ENCODE results near the gene MMP28.

The MMP28 gene

DNA sequence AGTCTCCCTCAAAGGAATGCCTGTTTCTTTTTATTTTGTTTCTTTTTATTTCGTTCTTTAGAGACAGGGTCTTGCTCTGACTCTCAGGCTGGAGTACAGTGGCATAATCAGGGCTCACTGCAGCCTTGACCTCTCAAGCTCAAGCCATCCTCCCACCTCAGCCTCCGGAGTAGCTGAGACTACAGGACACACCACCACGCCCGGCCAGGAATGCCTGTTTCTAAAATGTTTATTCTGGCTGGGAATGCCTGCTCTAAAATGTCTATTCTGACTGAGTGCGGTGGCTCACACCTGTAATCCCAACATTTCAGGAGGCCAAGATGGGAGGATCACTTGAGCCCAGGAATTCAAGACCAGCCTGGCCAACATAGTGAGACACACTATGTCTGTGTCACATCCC, 2.5 kb upstream of the MMP28 start:
- no peak for DNase-seq (ENCODE audit: low read depth)

DNA sequence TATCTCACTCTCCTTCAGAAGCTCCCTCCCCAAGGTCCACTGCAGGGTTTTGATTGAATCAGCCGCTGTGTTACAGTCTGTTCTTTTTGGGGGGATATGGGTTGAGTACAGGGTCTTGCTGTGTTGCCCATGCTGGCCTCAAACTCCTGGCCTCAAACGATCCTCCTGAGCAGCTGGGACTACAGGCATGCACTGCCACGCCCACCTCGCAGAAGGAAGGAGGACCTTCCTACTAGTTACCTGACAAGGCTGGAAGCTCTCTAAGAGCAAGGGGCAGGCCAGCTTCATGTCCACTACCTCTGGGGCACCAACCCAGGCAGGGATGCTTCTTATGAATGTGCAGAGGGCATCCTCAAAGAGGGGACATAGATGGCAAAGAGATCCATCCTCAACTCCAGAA, 1.9 kb upstream of the MMP28 start:
- no peak for DNase-seq (ENCODE audit: low read depth)

- DNase-seq (ENCODE audit: low read depth), result no peak
These were observed 1.5 kb upstream of the MMP28 start for GRCh38 chr17:35796942-35797341.

DNA sequence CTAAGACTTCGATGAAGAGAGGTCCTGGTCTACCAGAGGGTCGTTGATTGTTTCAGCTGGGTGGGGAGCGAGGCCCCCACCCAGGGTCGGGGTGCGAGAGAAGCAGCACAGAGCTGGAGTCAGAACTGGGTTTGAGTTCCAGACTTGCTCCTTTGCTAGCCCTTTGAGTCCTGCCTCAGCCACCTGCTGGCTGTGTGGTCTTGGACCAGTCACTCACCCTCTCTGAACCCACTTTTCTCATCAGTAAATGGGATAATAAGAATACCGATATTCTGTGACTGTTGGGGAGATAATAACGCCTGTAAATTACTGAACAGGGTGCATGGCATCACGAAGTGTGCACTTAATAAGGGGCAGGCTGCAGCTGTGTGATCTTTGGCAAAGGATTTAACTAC, 427 bp upstream of the MMP28 start:
- no peak for DNase-seq (ENCODE audit: low read depth)

GRCh38 chr17:35793257-35793656, 2.2 kb downstream of the MMP28 start:
- no peak for DNase-seq (ENCODE audit: low read depth)

- no peak for DNase-seq (ENCODE audit: low read depth)
These were observed 3.6 kb downstream of the MMP28 start for GRCh38 chr17:35791681-35792350.

- DNase-seq (ENCODE audit: low read depth), result no peak
These were observed 4.6 kb downstream of the MMP28 start for GRCh38 chr17:35790841-35791240.

GRCh38 chr17:35788477-35789368, 6.7 kb downstream of the MMP28 start:
- no peak for DNase-seq (ENCODE audit: low read depth)

DNA sequence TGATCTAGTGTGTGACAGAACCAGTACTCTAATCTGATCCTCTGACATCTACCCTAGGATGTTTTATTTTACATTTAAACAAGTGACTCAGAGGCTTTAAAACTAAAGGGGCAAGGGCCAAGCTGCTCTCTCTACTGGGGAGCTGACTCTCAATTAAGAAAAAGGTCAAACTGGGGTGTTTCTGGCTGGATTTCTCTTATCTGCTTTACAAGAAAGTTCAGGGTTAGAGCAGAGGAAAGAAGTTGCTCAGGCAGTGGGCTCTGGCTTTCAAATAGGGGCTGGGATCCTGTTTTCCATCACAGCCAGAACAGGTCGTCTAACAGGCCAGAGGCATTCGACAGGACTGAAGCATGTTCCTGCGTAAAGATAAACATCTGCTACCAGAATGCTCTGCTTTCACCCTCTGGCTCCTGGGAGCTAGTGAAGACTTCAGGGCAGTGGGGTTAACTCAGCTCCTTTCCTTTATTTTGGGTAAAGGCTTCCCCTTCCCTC, 8.5 kb downstream of the MMP28 start:
- no peak for DNase-seq (ENCODE audit: low read depth)

DNA sequence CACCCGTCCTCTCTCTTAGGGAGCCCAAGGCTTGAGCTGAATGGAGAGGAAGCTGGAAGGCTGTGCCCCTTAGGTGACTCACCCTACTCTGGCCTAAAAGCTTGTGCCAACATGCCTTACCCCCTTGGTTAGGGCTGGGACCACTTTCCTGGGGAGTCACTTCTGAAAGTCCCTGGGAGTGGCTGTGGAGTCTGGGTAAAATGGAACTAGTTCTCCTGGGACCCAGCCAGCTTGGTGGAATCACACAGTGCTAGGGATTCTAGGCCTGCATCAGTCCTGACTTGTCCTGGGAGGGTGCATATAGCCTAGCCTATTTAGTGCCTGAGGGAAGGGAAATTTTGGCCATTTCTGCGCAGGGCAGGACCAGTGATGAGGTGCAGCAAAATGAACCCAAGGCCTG, 10.5 kb downstream of the MMP28 start:
- no peak for DNase-seq (ENCODE audit: low read depth)

- no peak for DNase-seq (ENCODE audit: low read depth)
These were observed 14.5 kb downstream of the MMP28 start for GRCh38 chr17:35780950-35781349.

DNA sequence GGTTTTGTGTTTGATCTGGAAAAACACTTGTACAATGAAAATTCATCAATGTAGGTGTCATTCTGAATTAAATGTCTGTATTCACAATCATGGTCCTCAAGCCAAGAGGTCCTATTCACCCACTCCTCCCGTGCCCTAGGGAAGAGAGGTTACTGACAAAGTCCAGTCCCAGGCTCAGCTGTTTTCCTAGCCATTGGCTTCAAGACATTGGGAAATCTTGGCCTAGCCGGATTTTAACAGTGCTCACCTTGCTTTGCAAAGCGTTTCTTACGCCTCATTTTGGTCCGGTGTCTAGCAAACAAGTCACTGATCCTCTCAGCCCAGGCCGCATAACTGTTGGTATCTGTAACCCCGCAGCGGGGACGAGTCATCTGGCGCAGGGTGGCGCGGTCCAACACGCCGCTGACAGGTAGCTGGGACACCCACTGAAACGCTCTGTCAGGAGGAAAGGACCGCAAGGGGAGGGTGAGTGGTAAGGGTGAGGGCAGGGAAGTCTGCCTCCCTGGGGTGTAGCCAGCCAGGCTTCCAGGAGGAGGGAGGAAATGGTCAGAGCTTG, 16.7 kb downstream of the MMP28 start:
- no peak for DNase-seq (ENCODE audit: low read depth)

GRCh38 chr17:35775583-35775982, 19.9 kb downstream of the MMP28 start:
- DNase-seq (ENCODE audit: low read depth), result no peak

DNA sequence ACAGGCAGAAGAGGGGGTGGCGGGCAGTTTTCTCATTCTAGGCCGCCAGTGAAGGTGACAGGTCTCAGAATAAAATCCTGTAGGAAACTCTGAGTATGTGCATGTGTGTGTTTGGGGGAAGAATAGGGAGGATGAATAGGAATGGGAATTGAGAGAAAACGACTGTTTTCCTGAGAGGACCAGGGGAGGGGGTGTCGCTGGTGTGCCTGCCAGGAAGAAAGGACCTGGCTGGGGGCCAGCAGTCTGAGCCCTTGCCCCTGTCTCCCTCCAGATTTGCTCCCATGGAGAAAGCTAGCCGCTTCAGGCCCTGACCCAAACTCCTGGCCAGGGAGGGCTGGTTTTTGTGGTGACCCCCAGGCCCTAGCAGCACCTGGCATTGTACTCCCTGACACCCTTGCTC, 20.4 kb downstream of the MMP28 start:
- DNase-seq (ENCODE audit: low read depth), result no peak

- no peak for DNase-seq (ENCODE audit: low read depth)
These were observed 20.9 kb downstream of the MMP28 start for GRCh38 chr17:35774499-35774898.

- DNase-seq (ENCODE audit: low read depth), result no peak
These were observed 21.6 kb downstream of the MMP28 start for GRCh38 chr17:35773679-35774425.

GRCh38 chr17:35773129-35773528, 22.3 kb downstream of the MMP28 start:
- DNase-seq (ENCODE audit: low read depth), result no peak

- DNase-seq (ENCODE audit: low read depth), result no peak
These were observed 25.4 kb downstream of the MMP28 start for GRCh38 chr17:35769895-35770486.

- DNase-seq (ENCODE audit: low read depth), result no peak
These were observed 26.6 kb downstream of the MMP28 start for GRCh38 chr17:35768797-35769196.

- DNase-seq (ENCODE audit: low read depth), result no peak
These were observed 28.4 kb downstream of the MMP28 start for GRCh38 chr17:35766903-35767510.

- no peak for DNase-seq (ENCODE audit: low read depth)
These were observed 29.0 kb downstream of the MMP28 start for GRCh38 chr17:35766489-35766877.

All from activated T-cell treated with anti-CD3 and anti-CD28 coated beads for 24 hours (primary cell).